ACC112 (cell line): ENCODE data around the gene HEPHL1.

Experiments used
- H2AFZ ChIP-seq: fragments of 200-600 bp; sonication (generic); one replicate; pipeline ENCODE4 v1.6.0; 2017; ENCODE audit warnings: antibody characterized with exemption, low read length; ENCODE audit not compliant: unreplicated experiment
- H3K27ac ChIP-seq: fragments of 200-600 bp; sonication (generic); 2 replicates; pipeline ENCODE4 v1.5.1; 2014; ENCODE audit warnings: low read depth, mild to moderate bottlenecking, antibody characterized with exemption, low read length, moderate library complexity
- H3K27me3 ChIP-seq: fragments of 200-600 bp; sonication (generic); 2 replicates; pipeline ENCODE4 v1.6.1; 2014; ENCODE audit warnings: mild to moderate bottlenecking, antibody characterized with exemption, low read length, moderate library complexity, mixed read lengths; ENCODE audit not compliant: insufficient read depth
- H3K36me3 ChIP-seq: fragments of 200-600 bp; sonication (generic); 2 replicates; pipeline ENCODE4 v1.6.1; 2016; ENCODE audit warnings: mild to moderate bottlenecking, antibody characterized with exemption, low read length, moderate library complexity, mixed read lengths; ENCODE audit not compliant: insufficient read depth
- H3K4me1 ChIP-seq: fragments of 200-600 bp; sonication (generic); one replicate; pipeline ENCODE4 v1.6.1; 2016; ENCODE audit warnings: low read length, mixed read lengths; ENCODE audit not compliant: insufficient read depth, unreplicated experiment, control insufficient read depth
- H3K4me3 ChIP-seq: fragments of 200-600 bp; sonication (generic); 2 replicates; pipeline ENCODE4 v1.5.1; 2014; ENCODE audit warnings: mild to moderate bottlenecking, low read depth, low read length
- H3K79me2 ChIP-seq: fragments of 200-600 bp; sonication (generic); one replicate; pipeline ENCODE4 v1.6.0; 2016; ENCODE audit warnings: low read length; ENCODE audit not compliant: control insufficient read depth, unreplicated experiment, insufficient read depth

The HEPHL1 gene

GRCh38 chr11:94018721-94019120 lies 2.4 kb upstream of the HEPHL1 start:
- no peak overlapping the region for H2AFZ ChIP-seq
- H3K4me1 ChIP-seq: no peaks in the 10 kb centered on the region
- H3K27ac ChIP-seq: no peak overlapping the region
- H3K4me3 ChIP-seq: no peak overlapping the region
- no peaks in the 10 kb centered on the region for H3K79me2 ChIP-seq
- no peaks in the 10 kb centered on the region for H3K36me3 ChIP-seq
- H3K27me3 ChIP-seq: no peaks in the 10 kb centered on the region

GRCh38 chr11:94023856-94024255 lies 2.7 kb downstream of the HEPHL1 start:
- Histone ChIP-seq H3K27me3 (no peaks in the 10 kb centered on the region), H3K4me3 (no peak overlapping the region), H2AFZ (no peak overlapping the region), H3K36me3 (no peaks in the 10 kb centered on the region), H3K27ac (no peak overlapping the region), H3K79me2 (no peaks in the 10 kb centered on the region), H3K4me1 (no peaks in the 10 kb centered on the region)

GRCh38 chr11:94024547-94024946 lies 3.4 kb downstream of the HEPHL1 start:
- Histone ChIP-seq H3K4me1 (no peaks in the 10 kb centered on the region), H2AFZ (no peak overlapping the region), H3K4me3 (no peak overlapping the region), H3K79me2 (no peaks in the 10 kb centered on the region), H3K27ac (no peak overlapping the region), H3K36me3 (no peaks in the 10 kb centered on the region), H3K27me3 (no peaks in the 10 kb centered on the region)

- no peaks in the 10 kb centered on the region for H3K27me3 ChIP-seq
- no peak overlapping the region for H3K27ac ChIP-seq
- no peaks in the 10 kb centered on the region for H3K79me2 ChIP-seq
- H2AFZ ChIP-seq: no peak overlapping the region
- H3K4me1 ChIP-seq: no peaks in the 10 kb centered on the region
- H3K36me3 ChIP-seq: no peaks in the 10 kb centered on the region
- no peak overlapping the region for H3K4me3 ChIP-seq
Observed at GRCh38 chr11:94025690-94026394, 4.7 kb downstream of the HEPHL1 start.

GRCh38 chr11:94027210-94027609 lies 6.1 kb downstream of the HEPHL1 start:
- Histone ChIP-seq H3K27ac (no peak overlapping the region), H2AFZ (no peak overlapping the region), H3K36me3 (no peaks in the 10 kb centered on the region)

GRCh38 chr11:94028436-94028835 lies 7.3 kb downstream of the HEPHL1 start:
- Histone ChIP-seq H3K4me1 (no peaks in the 10 kb centered on the region), H3K79me2 (no peaks in the 10 kb centered on the region), H3K36me3 (no peaks in the 10 kb centered on the region), H2AFZ (no peak overlapping the region), H3K4me3 (no peak overlapping the region), H3K27ac (no peak overlapping the region), H3K27me3 (no peaks in the 10 kb centered on the region)

More at GRCh38 chr11:94027210-94027609, 6.1 kb downstream of the HEPHL1 start:
- H3K79me2 ChIP-seq: no peaks in the 10 kb centered on the region
- H3K27me3 ChIP-seq: no peaks in the 10 kb centered on the region
- no peak overlapping the region for H3K4me3 ChIP-seq
- no peaks in the 10 kb centered on the region for H3K4me1 ChIP-seq

GRCh38 chr11:94030059-94030458 lies 8.9 kb downstream of the HEPHL1 start:
- H2AFZ ChIP-seq: no peak overlapping the region
- H3K4me1 ChIP-seq: no peaks in the 10 kb centered on the region

GRCh38 chr11:94031625-94032024 lies 10.5 kb downstream of the HEPHL1 start:
- Histone ChIP-seq H3K36me3 (no peaks in the 10 kb centered on the region), H3K27me3 (no peaks in the 10 kb centered on the region)

More at GRCh38 chr11:94030059-94030458, 8.9 kb downstream of the HEPHL1 start:
- H3K27me3 ChIP-seq: no peaks in the 10 kb centered on the region
- no peaks in the 10 kb centered on the region for H3K36me3 ChIP-seq
- no peaks in the 10 kb centered on the region for H3K79me2 ChIP-seq
- H3K4me3 ChIP-seq: no peak overlapping the region
- H3K27ac ChIP-seq: no peak overlapping the region

GRCh38 chr11:94032066-94032465 lies 10.9 kb downstream of the HEPHL1 start:
- Histone ChIP-seq H3K4me3 (no peak overlapping the region), H3K79me2 (no peaks in the 10 kb centered on the region), H3K36me3 (no peaks in the 10 kb centered on the region), H3K27ac (no peak overlapping the region), H2AFZ (no peak overlapping the region), H3K27me3 (no peaks in the 10 kb centered on the region), H3K4me1 (no peaks in the 10 kb centered on the region)

More at GRCh38 chr11:94031625-94032024, 10.5 kb downstream of the HEPHL1 start:
- no peak overlapping the region for H2AFZ ChIP-seq
- no peaks in the 10 kb centered on the region for H3K79me2 ChIP-seq
- no peak overlapping the region for H3K27ac ChIP-seq
- no peak overlapping the region for H3K4me3 ChIP-seq
- H3K4me1 ChIP-seq: no peaks in the 10 kb centered on the region

- Histone ChIP-seq H3K27me3 (no peaks in the 10 kb centered on the region), H3K36me3 (no peaks in the 10 kb centered on the region), H3K4me1 (no peaks in the 10 kb centered on the region), H3K79me2 (no peaks in the 10 kb centered on the region), H3K4me3 (no peak overlapping the region), H3K27ac (no peak overlapping the region), H2AFZ (no peak overlapping the region)
Observed at GRCh38 chr11:94032725-94033124, 11.6 kb downstream of the HEPHL1 start.

GRCh38 chr11:94034207-94034606 lies 13.1 kb downstream of the HEPHL1 start:
- Histone ChIP-seq H3K79me2 (no peaks in the 10 kb centered on the region), H3K27me3 (no peaks in the 10 kb centered on the region), H2AFZ (no peak overlapping the region), H3K36me3 (no peaks in the 10 kb centered on the region), H3K4me1 (no peaks in the 10 kb centered on the region), H3K4me3 (no peak overlapping the region), H3K27ac (no peak overlapping the region)
